Measurements from ENCODE around the gene DOCK2. TPM values are rescaled to one million over a fixed set of nuclear protein-coding genes. Genes with fewer than 3 reads are reported as not detected.

Gene DOCK2
- total RNA-seq, 1 experiment from 2014 or later, result 1.4 TPM

GRCh38 chr5:169945831-169946261 is 308.8 kb downstream of the DOCK2 start:
- no peaks in the 10 kb centered on the region for H3K36me3 ChIP-seq (ENCODE audit: control insufficient read depth, insufficient read depth, low read length)
- H3K9me3 ChIP-seq (ENCODE audit: control insufficient read depth, insufficient read depth, low read depth, low read length), result no peaks in the 10 kb centered on the region
- ChIA-PET POLR2A (no interaction called here), CTCF (no interaction called here)
- intact Hi-C loops (cut with micrococcal nuclease; ENCODE audit: unreplicated experiment), result no loop called here
- BruUV-seq (replicated peaks), result no TSS peak
- H3K4me1 ChIP-seq (ENCODE audit: control insufficient read depth, insufficient read depth, low read length), result peaks cover 5% of the 10 kb centered on the region; the same call in 1 of the 2 replicates
- H3K4me3 ChIP-seq (ENCODE audit: low read depth in 2 of 2, low read length in 2 of 2), result no peak overlapping the region
- DNase-seq (ENCODE audit: low read depth, low spot score) (no peak), ATAC-seq (no peak)
- no peaks in the 10 kb centered on the region for H3K27me3 ChIP-seq (ENCODE audit: control insufficient read depth, insufficient read depth, low read length)
- no peak overlapping the region for H3K27ac ChIP-seq (ENCODE audit: low read length)
- no peak for TF ChIP-seq SIN3A (IDR thresholded peaks at IDR 0.05; ENCODE audit: borderline replicate concordance, insufficient read depth, low read depth, low read length)
- in situ Hi-C loops (cut with HindIII; ENCODE audit: low pct_unique_long_range_greater_than_20kb, low sequenced_read_pairs), result no loop called here

GRCh38 chr5:169946743-169947295 is 309.7 kb downstream of the DOCK2 start:
- DNase-seq (ENCODE audit: low read depth, low spot score), result no peak
- no peak overlapping the region for H3K27ac ChIP-seq (ENCODE audit: low read length)
- H3K4me1 ChIP-seq (ENCODE audit: control insufficient read depth, insufficient read depth, low read length), result peaks cover 5% of the 10 kb centered on the region; the same call in 1 of the 2 replicates
- TF ChIP-seq TCF7L2 (IDR thresholded peaks at IDR 0.05; ENCODE audit: low read depth, low read length) (no peak), SIN3A (IDR thresholded peaks at IDR 0.05; ENCODE audit: borderline replicate concordance, insufficient read depth, low read depth, low read length) (no peak), REST (IDR thresholded peaks at IDR 0.05; ENCODE audit: insufficient read depth in 1 of 2, low read depth in 2 of 2, low read length in 1 of 2) (no peak), CTCF (IDR thresholded peaks at IDR 0.05) (no peak), POLR2AphosphoS5 (IDR thresholded peaks at IDR 0.05; ENCODE audit: low read depth, low read length) (no peak)
- intact Hi-C loops (cut with micrococcal nuclease; ENCODE audit: unreplicated experiment) (no loop called here), in situ Hi-C loops (cut with HindIII; ENCODE audit: low pct_unique_long_range_greater_than_20kb, low sequenced_read_pairs) (no loop called here)
- ChIA-PET POLR2A (no interaction called here), CTCF (interaction anchor here (0.6 kb wide), 1 partner anchor 25 kb away, joined by 6 read pairs; no protein-coding TSS in a partner anchor)
- no peaks in the 10 kb centered on the region for H3K36me3 ChIP-seq (ENCODE audit: control insufficient read depth, insufficient read depth, low read length)
- H3K9me3 ChIP-seq (ENCODE audit: control insufficient read depth, insufficient read depth, low read depth, low read length), result no peaks in the 10 kb centered on the region
- no peak overlapping the region for H3K4me3 ChIP-seq (ENCODE audit: low read depth in 2 of 2, low read length in 2 of 2)
- no TSS peak for BruUV-seq (replicated peaks)
- no peaks in the 10 kb centered on the region for H3K27me3 ChIP-seq (ENCODE audit: control insufficient read depth, insufficient read depth, low read length)
- ATAC-seq, result no peak

GRCh38 chr5:169950333-169950732 is 313.3 kb downstream of the DOCK2 start:
- Histone ChIP-seq H3K27ac (ENCODE audit: low read length) (no peak overlapping the region), H3K27me3 (ENCODE audit: control insufficient read depth, insufficient read depth, low read length) (no peaks in the 10 kb centered on the region; the same call in 1 of the 2 replicates), H3K4me3 (ENCODE audit: low read depth in 2 of 2, low read length in 2 of 2) (no peak overlapping the region), H3K9me3 (ENCODE audit: control insufficient read depth, insufficient read depth, low read depth, low read length) (no peaks in the 10 kb centered on the region), H3K36me3 (ENCODE audit: control insufficient read depth, insufficient read depth, low read length) (no peaks in the 10 kb centered on the region), H3K4me1 (ENCODE audit: control insufficient read depth, insufficient read depth, low read length) (peaks cover 5% of the 10 kb centered on the region; the same call in 1 of the 2 replicates)
- TF ChIP-seq CTCF (IDR thresholded peaks at IDR 0.05) (no peak), SIN3A (IDR thresholded peaks at IDR 0.05; ENCODE audit: borderline replicate concordance, insufficient read depth, low read depth, low read length) (no peak), POLR2AphosphoS5 (IDR thresholded peaks at IDR 0.05; ENCODE audit: low read depth, low read length) (no peak), REST (IDR thresholded peaks at IDR 0.05; ENCODE audit: insufficient read depth in 1 of 2, low read depth in 2 of 2, low read length in 1 of 2) (no peak), TCF7L2 (IDR thresholded peaks at IDR 0.05; ENCODE audit: low read depth, low read length) (no peak)
- ChIA-PET POLR2A (no interaction called here), CTCF (no interaction called here)
- BruUV-seq (replicated peaks), result no TSS peak
- ATAC-seq, result no peak
- DNase-seq (ENCODE audit: low read depth, low spot score), result no peak
- in situ Hi-C loops (cut with HindIII; ENCODE audit: low pct_unique_long_range_greater_than_20kb, low sequenced_read_pairs), result no loop called here
- intact Hi-C loops (cut with micrococcal nuclease; ENCODE audit: unreplicated experiment), result no loop called here
